Right hindlimb (tissue), 1 donor: ENCODE measurements around the gene SIPA1L3.
"Not testable (repeated sequence)": the region's sequence is repeated elsewhere in the genome, so short reads cannot be mapped to it uniquely, and the experiment has no call there.

ENCODE experiments used
- DNase-seq: peaks from one replicate; pipeline ENCODE4 v3.0.0-alpha.2; 2018

SIPA1L3 gene

DNA sequence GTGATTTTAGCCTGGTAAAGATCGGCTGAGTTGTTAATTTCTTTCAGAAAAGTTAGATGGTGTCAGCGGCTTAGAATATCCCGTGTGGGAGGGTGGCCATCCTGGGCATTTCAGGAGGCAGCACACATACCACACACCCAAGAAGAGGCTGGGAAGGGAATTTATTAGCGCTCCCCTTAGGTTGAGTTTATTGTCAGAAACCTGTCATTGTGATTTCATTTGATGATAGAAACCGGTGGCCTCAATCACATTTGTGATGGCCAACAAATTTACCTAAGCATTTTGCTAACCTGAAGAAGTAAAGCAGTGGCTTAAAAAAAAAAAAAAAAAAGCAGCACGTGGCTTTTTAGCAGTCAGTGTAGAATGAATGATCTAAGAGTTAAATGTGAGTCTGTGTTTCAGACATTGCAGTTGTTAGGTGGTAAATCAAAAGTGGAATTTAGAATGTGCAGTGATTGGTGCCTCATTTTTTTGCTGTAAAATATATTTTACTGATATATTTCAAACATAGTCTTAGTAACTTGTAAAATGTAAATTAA is 2.7 kb downstream of the SIPA1L3 start:
- DNase-seq: no peak

DNA sequence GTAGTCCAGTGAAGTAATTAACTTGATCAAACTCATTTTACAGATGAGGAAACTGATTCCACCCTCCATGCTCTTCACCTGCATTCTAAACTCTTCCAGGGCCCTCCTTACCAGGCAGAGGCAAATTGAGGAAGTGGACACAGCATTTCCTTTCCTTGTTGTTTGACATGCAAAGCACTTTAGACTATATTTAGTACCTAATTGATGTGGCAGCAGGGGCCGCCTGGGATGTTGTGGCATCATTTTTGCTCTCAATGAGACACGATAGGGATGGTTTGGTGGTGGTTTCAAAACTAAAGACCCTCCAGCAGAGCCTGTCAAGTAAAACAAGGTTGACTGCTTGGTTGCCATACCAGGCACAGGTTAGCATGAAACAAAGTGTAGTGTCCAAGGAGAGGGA is 7.9 kb downstream of the SIPA1L3 start:
- no peak for DNase-seq

DNA sequence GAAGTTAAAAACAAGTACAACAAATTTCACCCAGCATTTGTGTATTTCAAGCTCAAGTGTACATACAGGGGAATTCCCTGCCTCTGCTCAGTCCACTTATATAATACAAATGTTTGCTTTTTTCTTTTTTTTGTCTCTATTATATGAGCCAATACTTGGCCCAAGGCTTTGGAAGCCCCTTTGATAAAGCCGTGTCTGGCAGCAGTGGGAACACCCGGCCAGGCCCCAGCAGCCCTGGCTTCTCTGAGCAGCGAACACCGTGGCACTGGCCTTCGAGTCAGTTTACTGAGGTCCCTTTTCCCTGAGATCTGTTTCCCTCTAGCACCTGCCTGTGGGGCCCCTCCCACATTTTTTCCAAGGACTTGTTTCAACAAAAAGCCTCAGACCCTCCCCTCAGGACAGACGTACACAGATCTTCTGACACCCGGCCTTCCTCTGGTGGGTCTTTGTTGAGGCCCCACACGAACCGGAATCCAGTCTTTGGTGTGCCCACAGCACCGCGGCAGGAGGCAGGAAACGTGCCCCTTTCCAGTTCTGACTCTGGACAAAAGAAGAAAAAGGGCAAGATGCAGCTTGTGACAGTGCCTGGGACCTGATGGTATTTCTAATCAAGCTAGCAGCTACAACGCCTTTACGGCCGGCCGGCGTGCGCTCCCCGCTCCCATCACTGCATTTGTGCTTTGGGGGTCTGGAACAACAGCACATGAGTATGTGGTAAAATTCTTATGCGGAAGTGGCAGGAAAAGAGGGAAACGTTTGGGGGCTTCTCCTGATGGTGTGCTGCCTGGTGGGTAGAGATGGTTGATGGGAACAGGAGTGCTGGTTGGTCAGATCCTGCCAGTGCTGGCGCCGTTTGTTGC is 13.8 kb downstream of the SIPA1L3 start:
- DNase-seq: no peak

DNA sequence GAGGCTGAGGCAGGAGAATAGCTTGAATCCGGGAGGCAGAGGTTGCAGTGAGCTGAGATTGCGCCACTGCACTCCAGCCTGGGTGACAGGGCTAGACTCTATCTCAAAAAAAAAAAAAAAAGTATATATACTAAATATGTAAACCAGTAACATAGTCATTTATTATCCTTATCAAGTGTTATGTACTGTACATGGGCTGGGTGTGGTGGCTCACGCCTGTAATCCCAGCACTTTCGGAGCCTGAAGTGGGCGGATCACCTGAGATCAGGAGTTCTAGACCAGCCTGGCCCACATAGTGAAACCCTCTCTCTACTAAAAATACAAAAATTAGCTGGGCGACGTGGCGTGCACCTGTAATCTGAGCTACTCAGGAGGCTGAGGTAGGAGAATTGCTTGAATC is 17.6 kb downstream of the SIPA1L3 start:
- not testable (repeated sequence) for DNase-seq

DNA sequence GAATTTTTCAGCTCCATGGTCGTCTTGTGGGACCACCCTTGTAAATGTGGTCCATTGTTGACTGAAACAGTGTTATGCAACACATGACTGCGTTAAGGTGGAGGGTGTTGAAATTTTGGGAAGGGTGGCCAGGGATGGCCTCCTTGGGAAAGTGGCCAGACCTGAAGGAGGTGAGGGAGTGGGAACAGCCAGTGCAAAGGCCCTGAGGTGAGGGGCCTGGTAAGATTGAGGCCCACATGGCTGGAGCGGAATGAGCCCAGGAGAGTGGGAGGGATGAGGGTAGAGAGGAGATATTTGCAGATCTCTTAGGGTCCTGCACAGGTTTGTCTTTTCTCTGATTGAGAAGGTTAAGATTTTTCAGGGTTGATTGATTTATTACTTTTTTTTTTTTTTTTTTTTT is 18.2 kb downstream of the SIPA1L3 start:
- DNase-seq: no peak

DNA sequence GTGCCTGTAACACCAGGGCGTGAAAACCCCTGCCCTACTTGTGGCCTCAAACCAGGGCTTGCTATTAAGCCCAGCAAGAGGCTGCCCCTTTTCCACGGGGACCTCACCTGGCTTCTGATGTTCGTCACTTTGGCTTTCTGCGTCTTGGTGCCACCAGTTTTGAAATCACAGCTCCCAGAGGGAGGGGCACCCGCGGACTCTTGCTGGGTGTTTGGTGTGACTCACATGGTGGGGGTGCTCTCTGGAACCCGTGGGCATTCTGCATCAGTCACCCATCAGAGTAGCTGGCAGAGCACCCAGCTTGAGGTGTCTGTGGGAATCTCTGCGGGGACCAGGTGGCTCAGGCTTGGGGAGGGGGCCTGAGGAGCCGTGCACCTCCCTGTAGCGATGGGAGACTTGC is 19.2 kb downstream of the SIPA1L3 start:
- DNase-seq: no peak

DNA sequence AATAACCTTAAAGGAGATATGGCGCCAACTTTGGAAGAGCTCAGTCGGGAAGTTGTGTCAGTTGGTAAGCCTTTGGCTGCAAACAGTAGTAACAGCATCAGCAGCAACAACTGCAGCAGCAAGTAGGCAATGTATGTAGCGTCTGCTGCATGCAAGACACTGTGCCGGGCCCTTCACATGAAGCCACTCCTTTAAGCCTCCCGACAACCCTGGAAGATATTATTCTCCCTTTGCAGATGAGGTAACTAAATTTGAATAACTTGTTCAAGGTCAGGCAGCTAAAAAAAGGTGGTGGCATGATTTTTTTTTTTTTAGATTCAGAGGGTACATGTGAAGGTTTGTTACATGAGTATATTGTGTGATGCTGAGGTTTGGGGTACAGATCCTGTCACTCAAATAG is 19.7 kb downstream of the SIPA1L3 start:
- DNase-seq: no peak

DNA sequence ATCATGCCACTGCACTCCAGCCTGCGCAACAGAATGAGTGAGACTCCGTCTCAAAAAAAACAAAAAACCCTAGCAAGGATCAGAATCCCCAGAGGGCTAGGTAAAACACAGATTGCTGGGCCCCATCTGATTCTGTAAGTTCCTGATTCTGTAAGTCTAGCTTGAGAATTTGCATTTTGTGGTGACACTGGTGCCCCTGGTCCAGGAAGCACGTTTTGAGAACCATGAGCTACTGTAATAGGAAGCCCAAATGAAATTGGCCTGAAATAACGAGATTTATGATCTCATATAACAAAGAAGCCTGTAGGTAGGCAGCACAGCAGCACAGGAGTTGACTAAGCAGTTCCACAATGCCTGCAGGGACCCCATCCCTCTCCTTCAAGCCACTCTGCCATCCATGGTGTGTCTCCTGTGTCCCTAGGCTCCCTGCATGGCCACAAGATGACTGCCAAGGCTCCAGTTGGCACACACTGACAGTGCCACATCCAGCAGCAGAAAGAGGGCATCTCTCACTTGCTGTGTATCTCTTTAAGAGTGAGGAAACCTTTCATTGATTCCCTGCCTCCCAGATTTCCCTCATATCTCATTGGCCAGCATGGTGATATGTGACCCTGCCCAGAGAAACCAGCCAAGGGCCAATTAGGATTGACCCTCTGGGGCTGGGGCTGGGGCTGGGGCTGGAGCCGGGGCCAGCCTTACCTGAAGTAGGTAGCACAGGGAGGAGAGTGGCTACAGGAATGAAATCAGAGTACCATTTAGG is 21.7 kb downstream of the SIPA1L3 start:
- DNase-seq: no peak

DNA sequence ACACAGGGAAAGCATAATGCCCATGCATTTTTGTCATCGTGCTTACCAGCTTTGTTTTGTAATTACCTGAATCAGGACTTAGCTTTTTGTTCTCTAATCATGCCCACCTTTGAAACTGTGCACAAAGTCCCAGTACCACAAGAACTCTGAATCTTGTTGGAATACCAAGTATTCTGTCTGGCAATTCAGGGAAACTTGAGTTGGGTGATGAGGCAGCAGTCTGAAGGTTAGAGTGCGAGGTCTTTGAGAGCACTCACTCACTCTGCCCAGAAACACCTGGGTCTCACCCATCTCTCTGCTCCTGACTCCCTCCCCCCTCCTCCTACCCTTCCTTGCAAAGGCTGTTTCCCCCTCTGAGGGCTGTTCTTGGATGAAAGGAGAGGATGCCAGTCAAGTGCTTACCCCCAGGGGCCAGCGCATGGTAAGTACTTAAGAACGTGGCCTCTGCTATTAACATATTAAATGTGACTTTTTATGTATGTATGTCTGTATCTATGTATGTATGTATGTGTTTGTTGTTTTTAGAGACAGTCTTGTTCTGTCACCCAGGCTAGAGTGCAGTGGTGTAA is 22.4 kb downstream of the SIPA1L3 start:
- no peak for DNase-seq

DNA sequence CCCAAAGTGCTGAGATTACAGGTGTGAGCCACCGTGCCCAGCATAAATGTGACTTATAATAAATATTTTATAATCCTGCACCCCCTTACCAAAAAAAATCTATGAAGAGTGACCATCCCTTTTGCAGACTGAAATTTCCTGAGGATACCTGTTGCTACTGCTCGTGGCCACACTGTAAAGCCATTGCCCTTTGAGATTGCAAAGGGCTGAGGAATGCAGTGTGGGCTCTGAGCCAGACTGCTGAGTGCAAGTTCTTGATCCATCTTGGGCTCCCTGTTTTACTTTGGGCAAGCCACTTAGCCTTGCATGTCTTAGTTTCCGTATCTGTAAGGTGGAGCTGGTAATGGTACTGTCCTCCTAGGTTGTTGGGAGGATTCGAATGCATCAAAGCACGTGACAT is 23.4 kb downstream of the SIPA1L3 start:
- no peak for DNase-seq

DNA sequence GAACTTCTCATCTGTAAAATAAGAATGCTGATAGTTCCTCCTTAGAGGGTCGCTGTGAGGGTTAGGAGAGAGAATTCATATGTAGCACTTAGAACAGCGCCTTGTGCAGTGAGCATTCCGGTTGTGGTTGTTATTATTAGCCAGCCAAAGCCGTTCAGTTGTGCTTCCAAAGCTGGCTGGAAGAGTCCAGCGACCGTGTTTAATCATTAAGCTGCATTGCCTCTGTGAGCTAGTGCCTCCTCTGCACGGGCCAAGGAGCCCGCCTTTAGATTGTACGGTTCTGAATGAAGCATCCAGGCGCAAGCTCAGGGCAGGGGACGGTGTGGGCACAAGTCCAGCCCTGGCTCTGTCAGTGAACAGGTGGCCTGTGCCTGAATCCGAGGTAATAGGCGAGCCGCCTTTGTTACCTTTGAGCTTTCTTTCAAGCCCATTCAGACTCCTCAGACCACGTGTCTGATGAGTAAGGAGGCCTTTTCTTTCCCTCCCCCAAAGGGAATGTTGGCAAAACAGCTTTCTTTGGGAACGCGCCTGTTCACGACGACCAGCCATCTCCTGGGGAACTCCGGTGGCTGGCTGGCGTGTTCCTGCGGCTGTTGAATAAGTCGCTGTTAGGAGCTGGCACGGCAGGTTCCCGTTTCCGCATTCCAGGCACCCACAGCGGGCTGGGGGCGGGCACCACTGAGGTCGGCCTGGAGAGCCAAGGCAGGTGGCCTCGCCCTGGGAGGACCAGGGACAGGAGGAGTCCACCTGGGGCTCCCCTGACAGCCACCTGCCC is 25.1 kb downstream of the SIPA1L3 start:
- DNase-seq: peak; percentile 70

DNA sequence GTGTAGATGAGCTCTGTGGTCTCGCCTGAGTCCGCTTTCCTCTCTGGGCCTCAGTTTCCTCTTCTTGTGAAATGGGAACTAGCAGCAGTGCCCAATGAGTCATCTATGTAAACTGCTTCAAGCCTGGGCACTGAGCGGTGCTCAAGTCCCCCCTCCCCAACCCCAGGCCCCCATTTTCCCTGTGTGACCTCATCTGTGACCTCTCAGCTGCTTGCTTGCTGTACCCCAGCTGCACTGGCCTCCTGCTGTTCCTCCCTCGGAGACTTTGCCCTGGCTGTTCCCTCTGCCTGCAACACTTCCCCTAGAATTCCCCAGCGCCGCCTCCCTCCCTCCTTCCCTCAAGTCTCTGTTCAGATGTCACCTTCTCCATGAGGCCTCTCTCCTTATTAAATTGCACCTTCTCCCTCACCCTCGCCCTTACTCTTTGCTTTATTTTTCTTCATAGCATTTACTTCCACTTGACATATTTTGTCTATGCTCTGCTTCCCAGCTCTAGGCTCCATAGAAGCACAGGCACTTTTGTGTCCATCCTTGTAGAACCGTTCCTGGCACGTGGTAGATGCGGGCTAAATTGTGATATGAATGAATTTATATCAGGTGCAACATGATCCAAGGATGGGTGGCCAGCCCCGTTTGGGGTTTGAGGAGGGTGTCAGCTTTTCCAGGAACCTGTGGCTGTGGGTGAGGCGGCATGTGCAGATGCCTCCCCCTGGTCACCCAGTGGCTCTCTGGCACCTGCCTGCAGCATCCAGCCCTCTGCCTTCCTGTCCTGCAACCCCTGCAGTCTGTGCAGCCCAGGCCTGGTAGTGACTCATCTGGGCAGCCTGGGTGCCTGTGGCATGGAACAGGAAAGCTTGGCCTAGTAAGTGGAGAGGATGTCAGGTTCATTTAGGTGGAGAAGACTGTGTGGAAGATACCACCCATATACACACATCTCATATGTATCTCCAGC is 26.3 kb downstream of the SIPA1L3 start:
- no peak for DNase-seq

DNA sequence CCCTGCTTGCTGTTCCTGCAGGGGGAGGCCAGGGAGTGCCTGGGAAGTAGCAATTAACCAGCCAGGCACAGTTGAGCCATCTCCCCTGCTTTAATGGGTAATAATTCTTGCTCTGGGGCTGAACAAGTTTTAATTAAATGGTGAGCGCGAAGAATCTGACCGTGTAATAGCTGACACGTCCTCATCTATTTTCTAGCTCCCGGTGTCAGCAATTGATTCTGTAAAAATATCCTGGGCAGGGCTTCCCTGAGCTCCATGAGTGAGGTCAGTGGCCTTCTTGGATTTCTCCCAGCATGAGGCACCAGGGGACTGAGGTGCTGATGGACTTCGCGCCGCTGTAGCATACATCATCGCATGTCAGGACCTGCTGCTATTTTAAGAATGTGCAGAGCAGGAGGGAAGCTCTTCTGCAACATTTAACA is 26.9 kb downstream of the SIPA1L3 start:
- DNase-seq: peak; percentile 65

DNA sequence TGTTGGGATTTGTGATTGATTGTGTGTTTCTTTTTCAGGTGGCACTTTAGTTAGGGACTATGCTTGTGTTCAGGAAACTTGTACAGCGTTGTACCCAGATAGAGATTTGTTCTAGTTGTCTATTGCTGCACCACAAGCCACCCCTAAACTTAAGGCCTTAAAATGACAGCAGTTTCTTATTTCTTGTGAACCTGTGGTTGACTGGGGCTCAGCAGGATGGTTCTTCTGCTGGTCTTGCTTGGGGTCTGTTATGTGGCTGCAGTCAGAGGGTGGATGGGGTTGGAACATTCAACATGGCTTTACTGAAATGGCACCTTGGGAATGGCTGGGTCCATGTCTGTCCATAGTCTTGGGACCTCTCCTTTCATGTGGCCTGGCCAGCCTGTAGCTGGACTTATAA is 28.3 kb downstream of the SIPA1L3 start:
- no peak for DNase-seq

DNA sequence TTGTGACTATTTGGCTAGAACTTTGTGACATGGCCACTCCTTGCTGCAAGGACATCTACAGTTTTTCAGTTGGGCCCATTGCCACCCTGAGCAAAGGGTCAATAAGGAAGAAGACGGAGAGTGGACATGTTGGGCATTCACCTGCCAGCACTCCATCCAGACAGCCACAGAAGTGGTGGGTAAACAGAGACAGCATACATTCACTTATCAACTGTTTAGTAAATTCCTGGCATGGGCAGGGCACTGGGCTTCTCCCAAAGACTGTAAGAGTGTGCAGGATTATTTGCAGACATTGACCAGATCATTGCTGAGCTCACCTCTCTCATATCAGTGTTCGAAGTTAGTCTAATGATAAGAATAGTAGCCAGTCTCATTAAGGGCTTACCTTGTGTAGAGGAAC is 29.2 kb downstream of the SIPA1L3 start:
- no peak for DNase-seq

DNA sequence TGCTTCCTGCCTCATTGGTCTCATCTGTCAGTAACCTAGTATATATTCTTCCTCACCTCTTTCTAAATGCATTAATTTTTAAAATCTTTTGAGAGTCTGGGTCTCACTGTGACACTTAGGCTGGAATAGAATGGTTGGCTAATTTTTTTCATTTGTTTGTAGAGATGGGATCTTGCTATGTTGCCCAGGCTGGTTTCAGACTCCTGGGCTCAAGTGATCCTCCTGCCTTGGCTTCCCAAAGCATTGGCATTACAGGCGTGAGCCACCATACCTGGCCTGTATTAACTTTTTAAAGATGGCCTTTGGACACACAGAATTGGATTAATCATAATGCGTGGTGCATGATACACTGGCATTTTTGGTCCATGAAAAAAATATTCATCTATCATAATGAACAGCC is 29.9 kb downstream of the SIPA1L3 start:
- DNase-seq: no peak

DNA sequence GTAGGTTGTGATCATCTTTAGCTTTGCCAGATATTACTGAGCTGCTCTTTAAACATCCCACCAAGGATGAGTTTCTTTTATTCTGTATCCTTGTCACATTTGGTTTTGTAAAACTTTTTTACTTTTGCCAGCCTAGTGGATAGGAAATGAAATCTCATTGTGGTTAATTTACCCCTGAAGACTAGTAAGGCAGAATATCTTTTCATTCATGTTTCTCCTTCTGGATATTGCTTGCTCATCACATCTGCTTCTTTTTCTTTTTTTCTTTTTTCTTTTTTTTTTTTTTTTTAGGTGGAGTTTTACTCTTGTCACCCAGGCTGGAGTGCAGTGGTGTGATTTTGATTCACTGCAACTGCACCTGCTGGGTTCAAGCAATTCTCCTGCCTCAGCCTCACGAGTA is 31.3 kb downstream of the SIPA1L3 start:
- DNase-seq: no peak

DNA sequence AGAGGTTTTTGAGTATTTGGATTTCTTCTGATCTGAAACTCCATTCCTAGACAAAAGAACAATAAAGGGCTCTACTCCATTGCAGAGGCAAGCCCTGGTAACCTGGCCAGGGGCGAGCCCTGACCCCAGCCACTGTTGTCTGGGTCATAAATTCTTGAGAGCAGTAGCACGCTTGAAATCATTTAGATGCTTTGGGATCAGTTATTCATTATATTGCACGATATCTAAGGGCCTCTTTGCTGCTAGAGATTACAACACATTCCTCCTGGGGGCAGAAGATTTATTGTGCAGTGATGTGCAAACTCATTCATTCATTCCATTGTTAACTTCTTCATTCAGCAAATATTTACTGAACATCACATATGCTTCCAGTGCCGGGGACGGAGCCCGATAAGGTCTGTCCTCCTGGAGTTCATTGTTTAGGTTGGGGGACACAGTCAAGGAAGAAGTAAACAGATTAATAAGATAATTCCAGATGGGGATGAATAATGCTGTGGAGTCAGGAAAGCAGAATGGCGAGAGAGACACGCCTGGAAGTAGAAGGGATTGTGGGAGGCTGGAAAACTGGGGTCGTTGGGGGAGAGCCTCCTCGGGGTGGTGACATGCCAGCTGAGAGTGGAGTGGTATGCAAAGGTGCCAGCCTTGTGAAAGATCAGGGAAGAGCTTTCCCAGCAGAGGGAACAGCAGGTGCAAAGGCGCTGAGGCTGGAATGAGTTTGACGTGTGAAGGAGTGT is 34.9 kb downstream of the SIPA1L3 start:
- no peak for DNase-seq

DNA sequence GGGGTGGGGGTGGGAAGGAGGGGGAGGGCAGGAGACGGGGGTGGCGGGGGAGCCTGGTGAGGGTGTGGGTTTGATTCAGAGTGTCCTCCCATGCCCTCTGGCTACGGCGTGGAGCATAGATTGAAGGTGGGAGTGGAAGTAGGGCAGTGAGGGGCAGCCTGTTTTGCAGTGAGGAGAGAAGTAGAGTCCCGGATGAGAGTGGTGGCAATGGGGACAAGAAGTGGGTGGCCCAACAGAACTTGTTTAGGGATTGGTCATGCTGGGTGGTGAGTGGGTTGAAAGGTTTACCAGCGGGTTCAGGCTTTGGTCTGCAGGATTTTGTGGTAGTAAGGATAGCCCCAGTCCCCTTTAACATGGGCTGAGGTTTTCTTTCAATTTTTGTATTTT is 35.5 kb downstream of the SIPA1L3 start:
- no peak for DNase-seq

DNA sequence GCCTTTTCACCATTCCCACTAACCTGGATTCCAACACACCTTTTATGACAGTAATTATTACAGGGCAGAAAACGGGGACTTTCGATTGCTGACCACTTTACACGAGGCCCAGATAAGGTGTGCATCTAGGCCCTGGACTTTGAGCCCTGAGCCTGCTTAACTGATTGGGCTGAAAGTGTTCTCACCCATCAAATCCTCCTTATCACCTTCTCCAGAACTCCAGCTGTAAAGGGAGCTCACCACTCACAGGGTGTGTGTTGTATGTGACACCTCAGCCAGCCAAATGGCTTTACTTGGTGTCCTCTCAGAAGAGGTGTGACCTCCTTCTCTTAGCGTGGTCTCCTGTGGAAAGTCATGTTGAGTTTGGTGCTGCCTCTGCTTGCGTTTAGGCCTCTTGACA is 36.5 kb downstream of the SIPA1L3 start:
- no peak for DNase-seq

DNA sequence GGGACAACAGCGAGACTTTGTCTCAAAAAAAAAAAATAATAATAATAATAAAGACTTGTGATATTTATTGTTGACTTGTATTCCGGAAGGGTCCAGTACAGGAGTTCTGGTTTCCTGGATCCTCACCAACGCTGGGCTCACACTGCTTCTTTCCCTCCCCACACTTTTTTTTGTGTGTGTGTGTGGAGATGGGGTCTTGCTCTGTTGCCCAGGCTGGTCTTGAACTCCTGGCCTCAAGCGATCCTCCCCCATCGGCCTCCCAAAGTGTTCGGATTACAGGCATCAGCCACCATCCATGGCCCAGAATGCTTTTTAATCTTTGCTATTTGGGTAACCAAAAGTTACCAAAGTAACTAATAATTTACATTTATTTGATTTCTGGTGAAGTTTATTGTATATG is 39.1 kb downstream of the SIPA1L3 start:
- DNase-seq: no peak
